IMR-90 (cell line): ENCODE measurements around the gene CTNND2.

Experiments
- BHLHE40 ChIP-seq: fragments of 150-350 bp; IDR thresholded peaks from 2 replicates; pipeline ENCODE4 v1.6.1; 2016; ENCODE audit warnings: mild to moderate bottlenecking, low read depth, low read length
- CTCF ChIP-seq: conservative IDR thresholded peaks from 2 replicates; pipeline ENCODE4 v1.5.1; 2012; ENCODE audit warnings: mild to moderate bottlenecking, low read depth, low read length, improper control_type of control experiment
- POLR2A ChIP-seq: IDR thresholded peaks from 2 replicates; pipeline ENCODE4 v1.6.1; 2012; ENCODE audit warnings: mild to moderate bottlenecking, low read depth, low read length
- RFX5 ChIP-seq: IDR thresholded peaks from 2 replicates; pipeline ENCODE4 v1.8.0; 2012; ENCODE audit warnings: low read depth, mild to moderate bottlenecking, low read length, moderate library complexity
- SMC3 ChIP-seq: fragments of 150-350 bp; IDR thresholded peaks from 2 replicates; pipeline ENCODE4 v1.6.1; 2016; ENCODE audit warnings: low read depth, mild to moderate bottlenecking, antibody characterized with exemption, low read length, moderate library complexity
- USF2 ChIP-seq: fragments of 150-350 bp; IDR thresholded peaks from 2 replicates; pipeline ENCODE4 v1.6.1; 2017; ENCODE audit warnings: mild to moderate bottlenecking, antibody characterized with exemption, low read length, low read depth

DNA sequence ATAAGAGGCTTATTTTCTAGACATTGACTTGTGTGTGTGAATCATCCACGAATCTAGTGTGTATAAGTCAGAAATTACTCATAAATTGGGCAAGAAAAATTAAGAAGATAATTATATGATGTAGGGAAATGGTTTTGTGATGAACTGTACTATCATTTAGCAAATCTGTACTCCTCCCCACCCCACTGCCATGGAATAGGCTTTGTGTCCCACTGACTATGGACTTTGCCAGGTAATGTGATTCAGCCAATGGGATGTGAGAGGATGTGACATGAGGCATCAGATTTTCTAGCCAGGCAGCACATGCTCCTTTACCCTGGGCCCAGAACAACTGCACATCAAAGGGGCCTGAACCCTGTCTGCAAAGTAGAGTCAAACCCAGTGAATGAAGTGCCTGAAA lies 406.6 kb downstream of the CTNND2 start:
- TF ChIP-seq POLR2A (no peak), CTCF (no peak), RFX5 (no peak), USF2 (no peak), BHLHE40 (no peak), SMC3 (no peak)
